PC-9 (cell line): ENCODE measurements around the gene CYBC1.

ENCODE experiments used
- EZH2 ChIP-seq: fragments of 200-600 bp; sonication (generic); IDR thresholded peaks from 2 replicates; pipeline ENCODE4 v1.8.0; 2017; ENCODE audit warnings: antibody characterized with exemption, low read depth
- TF ChIP-seq, protein P1 (sequence below): fragments of 200-600 bp; sonication (generic); conservative IDR thresholded peaks from 2 replicates; pipeline ENCODE4 v1.6.1; 2017; ENCODE audit warnings: mixed run types, antibody characterized with exemption, mild to moderate bottlenecking, moderate library complexity

DNA sequence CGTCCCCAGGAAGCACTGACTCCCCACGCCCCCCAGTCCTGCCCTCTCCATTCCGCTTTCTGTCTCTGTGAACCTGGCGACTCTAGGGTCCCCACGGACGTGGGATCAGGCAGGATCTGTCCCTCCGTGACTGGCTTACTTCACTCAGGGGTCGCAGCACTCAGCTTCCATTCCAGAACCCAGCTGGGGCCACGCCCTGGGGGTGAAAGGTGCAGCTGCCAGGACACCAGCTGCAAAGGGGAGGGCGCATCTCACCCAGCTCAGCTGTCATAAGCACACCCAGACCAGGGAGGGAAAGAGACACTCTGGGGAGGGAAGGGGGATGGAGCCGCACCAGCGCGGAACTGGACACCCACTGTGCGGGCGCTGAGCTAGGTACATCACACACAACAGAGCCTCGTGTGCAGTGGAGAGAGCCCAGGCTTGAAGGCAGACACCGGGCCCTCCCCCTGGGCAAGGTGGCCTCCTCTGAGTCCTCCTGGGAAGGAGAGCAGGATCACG is 50.9 kb downstream of the CYBC1 start:
- TF ChIP-seq, protein P1, sequence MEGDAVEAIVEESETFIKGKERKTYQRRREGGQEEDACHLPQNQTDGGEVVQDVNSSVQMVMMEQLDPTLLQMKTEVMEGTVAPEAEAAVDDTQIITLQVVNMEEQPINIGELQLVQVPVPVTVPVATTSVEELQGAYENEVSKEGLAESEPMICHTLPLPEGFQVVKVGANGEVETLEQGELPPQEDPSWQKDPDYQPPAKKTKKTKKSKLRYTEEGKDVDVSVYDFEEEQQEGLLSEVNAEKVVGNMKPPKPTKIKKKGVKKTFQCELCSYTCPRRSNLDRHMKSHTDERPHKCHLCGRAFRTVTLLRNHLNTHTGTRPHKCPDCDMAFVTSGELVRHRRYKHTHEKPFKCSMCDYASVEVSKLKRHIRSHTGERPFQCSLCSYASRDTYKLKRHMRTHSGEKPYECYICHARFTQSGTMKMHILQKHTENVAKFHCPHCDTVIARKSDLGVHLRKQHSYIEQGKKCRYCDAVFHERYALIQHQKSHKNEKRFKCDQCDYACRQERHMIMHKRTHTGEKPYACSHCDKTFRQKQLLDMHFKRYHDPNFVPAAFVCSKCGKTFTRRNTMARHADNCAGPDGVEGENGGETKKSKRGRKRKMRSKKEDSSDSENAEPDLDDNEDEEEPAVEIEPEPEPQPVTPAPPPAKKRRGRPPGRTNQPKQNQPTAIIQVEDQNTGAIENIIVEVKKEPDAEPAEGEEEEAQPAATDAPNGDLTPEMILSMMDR = no peak
- no peak for TF ChIP-seq EZH2
